K562 (cell line): ENCODE measurements around the gene GATA1. TPM values are rescaled to one million over a fixed set of nuclear protein-coding genes. Genes with fewer than 3 reads are reported as not detected.
"Not testable (repeated sequence)": the region's sequence is repeated elsewhere in the genome, so short reads cannot be mapped to it uniquely, and the experiment has no call there.

Experiments
- ATAC-seq: fragments of 200-7000 bp; cut with Tn5 transposase; 3 replicates; pipeline ENCODE4 v1.9.1; 2020; ENCODE audit warnings: moderate library complexity
- BruUV-seq: library from RNA; stranded (reverse); fragments of 400-500 nt; replicated peaks from 2 replicates; lab custom pipeline; 2021; lab: Mats Ljungman, UMichigan
- CTCF ChIA-PET: fragments of 300-600 bp; formaldehyde crosslinking; extraction: SDS; loops from one replicate; lab custom pipeline; 2021; ENCODE audit warnings: low intra/inter-chr PET ratio; lab: Yijun Ruan, JAX
- POLR2A ChIA-PET: fragments of 300-600, 350-650 bp; sonication (Branson Sonifier 250); formaldehyde crosslinking; extraction: SDS; loops from one replicate; lab custom pipeline; 2021; ENCODE audit warnings: antibody characterized with exemption, inconsistent platforms; lab: Yijun Ruan, JAX
- DNase-seq, 4 experiments: peaks; one replicate each; pipeline versions ENCODE4 v3.0.0 to v3.0.0-alpha.2; 2011 to 2018; ENCODE audit warnings: low spot score in 3 of 4, mixed read lengths in 3 of 4; ENCODE audit errors: extremely low read depth in 1 of 4
- FAIRE-seq: peaks from 2 replicates; lab custom pipeline; 2011; peaks lifted over from hg19 to GRCh38; lab: Jason Lieb, UNC
- H2AFZ ChIP-seq: 2 replicates; pipeline ENCODE4 v1.6.0; 2011; ENCODE audit warnings: low read depth, low read length, control low read depth, inconsistent platforms
- H3K27ac ChIP-seq: fragments of 200-600 bp; 3 replicates; pipeline ENCODE4 v1.8.0; 2011; ENCODE audit warnings: low read depth, mild to moderate bottlenecking, control low read depth, inconsistent platforms, low read length, moderate library complexity, mixed read lengths; ENCODE audit errors: extremely low read depth
- H3K27me3 ChIP-seq, 2 experiments: fragments of 300-600 bp in 1 of 2; 2 replicates in 1 of 2; 3 replicates in 1 of 2; pipeline versions ENCODE4 v1.6.0 to v1.8.0; 2011; ENCODE audit warnings: inconsistent platforms in 2 of 2, low read length in 2 of 2, mild to moderate bottlenecking in 1 of 2, mixed read lengths in 1 of 2, moderate library complexity in 1 of 2; ENCODE audit not compliant: control insufficient read depth in 2 of 2, insufficient read depth in 2 of 2
- H3K36me3 ChIP-seq: fragments of 300-600 bp; 3 replicates; pipeline ENCODE4 v1.8.0; 2011; ENCODE audit warnings: mild to moderate bottlenecking, low read length, inconsistent platforms; ENCODE audit not compliant: control insufficient read depth, insufficient read depth
- H3K4me1 ChIP-seq, 2 experiments: fragments of 200-600 bp in 1 of 2; replicated peaks in 1 of 2; 2 replicates in 1 of 2; 3 replicates in 1 of 2; pipeline versions ENCODE4 v1.5.1 to v1.8.0; 2011; ENCODE audit warnings: inconsistent platforms in 2 of 2, low read length in 2 of 2, mild to moderate bottlenecking in 1 of 2, mixed read lengths in 1 of 2, moderate library complexity in 1 of 2; ENCODE audit not compliant: control insufficient read depth in 2 of 2, insufficient read depth in 2 of 2
- H3K4me2 ChIP-seq: 2 replicates; pipeline ENCODE4 v1.6.1; 2011; ENCODE audit warnings: low read length, control low read depth, inconsistent platforms, mixed read lengths; ENCODE audit not compliant: insufficient read depth
- H3K4me3 ChIP-seq: fragments of 200-600 bp; sonication (generic), shearing (Covaris generic); 2 replicates; pipeline ENCODE4 v1.5.1; 2016; ENCODE audit warnings: control low read depth, inconsistent platforms
- H3K79me2 ChIP-seq: fragments of 200-600 bp; 3 replicates; pipeline ENCODE4 v1.8.0; 2011; ENCODE audit warnings: low read length, inconsistent platforms; ENCODE audit not compliant: control insufficient read depth, insufficient read depth
- H3K9ac ChIP-seq, 2 experiments: 2 replicates each; pipeline versions ENCODE4 v1.6.0 to v1.6.1; 2011; ENCODE audit warnings: low read depth in 2 of 2, low read length in 2 of 2, control low read depth in 1 of 2, inconsistent platforms in 1 of 2, mild to moderate bottlenecking in 1 of 2, mixed read lengths in 1 of 2; ENCODE audit not compliant: insufficient read depth in 1 of 2
- H3K9me1 ChIP-seq: one replicate; pipeline ENCODE4 v1.6.0; 2011; ENCODE audit warnings: inconsistent platforms, mild to moderate bottlenecking, low read length, moderate library complexity; ENCODE audit not compliant: control insufficient read depth, insufficient read depth
- H3K9me3 ChIP-seq: replicated peaks from 2 replicates; pipeline ENCODE4 v1.5.1; 2011; ENCODE audit warnings: low read depth, low read length, inconsistent platforms; ENCODE audit not compliant: control insufficient read depth, insufficient read depth
- H4K20me1 ChIP-seq: replicated peaks from 2 replicates; pipeline ENCODE4 v1.6.1; 2011; ENCODE audit warnings: low read length, inconsistent platforms, mixed read lengths; ENCODE audit not compliant: control insufficient read depth, insufficient read depth
- SNRNP70 ChIP-seq: fragments of 200-400 bp; formaldehyde crosslinking; optimal IDR thresholded peaks from 2 replicates; pipeline ENCODE3; 2017; ENCODE audit warnings: low read depth, low read length
- WGBS: fragments of 100-300 bp; shearing (Covaris generic); methylation state at CpG from one replicate; pipeline ENCODE4 v1.1.6; 2016; ENCODE audit warnings: low coverage, mixed read lengths; ENCODE audit not compliant: insufficient coverage; ENCODE audit errors: missing lambda C conversion rate; 5-methylcytosine and 5-hydroxymethylcytosine counted together
- in situ Hi-C: fragments of 300-500 bp; cut with MboI; formaldehyde crosslinking; loops from 4 replicates; pipeline ENCODE4 v1.15.0; 2018; ENCODE audit warnings: inconsistent platforms, mixed read lengths
- intact Hi-C: fragments of 100-400 bp; cut with micrococcal nuclease; formaldehyde crosslinking; loops from 2 replicates; pipeline ENCODE4 v1.14.2; 2022
- polyA plus RNA-seq, 8 experiments: library from polyadenylated mRNA; depleted of rRNA in 4 of 8; stranded (reverse) in 5 of 8; unstranded in 3 of 8; fragments of >200 nt; fragmentation: Nextera tagmentation in 2 of 8; fragmentation: Illumina TruSeq in 1 of 8; extraction: Ambion mirVana in 2 of 8; extraction: Trizol in 1 of 8; gene quantifications; 2 replicates each; pipeline versions ENCODE4 v1.2.1 to v1.2.3, GENCODE V29; 2011 to 2014; ENCODE audit warnings: inconsistent platforms in 1 of 8, missing spikeins in 1 of 8
- total RNA-seq, 7 experiments: library from RNA; depleted of rRNA in 6 of 7; stranded (reverse); fragments of >200 nt in 6 of 7; fragmentation: Illumina TruSeq in 2 of 7; extraction: Trizol in 2 of 7; gene quantifications; 2 replicates each; pipeline versions ENCODE4 v1.2.1 to v1.2.3, GENCODE V29; 2011 to 2021; ENCODE audit warnings: low replicate concordance in 1 of 7
- TF ChIP-seq, protein P1 (sequence below): fragments of 450-650 bp; IDR thresholded peaks from 2 replicates; pipeline ENCODE4 v1.6.1; 2018; ENCODE audit not compliant: partially characterized antibody

GATA1 gene
- total and polyA plus RNA-seq, 9 of the 15 experiments (the other 6 are each of a cell fraction or from before 2014, with no cell fraction given), result 11.9 to 291 (median 116) TPM

DNA sequence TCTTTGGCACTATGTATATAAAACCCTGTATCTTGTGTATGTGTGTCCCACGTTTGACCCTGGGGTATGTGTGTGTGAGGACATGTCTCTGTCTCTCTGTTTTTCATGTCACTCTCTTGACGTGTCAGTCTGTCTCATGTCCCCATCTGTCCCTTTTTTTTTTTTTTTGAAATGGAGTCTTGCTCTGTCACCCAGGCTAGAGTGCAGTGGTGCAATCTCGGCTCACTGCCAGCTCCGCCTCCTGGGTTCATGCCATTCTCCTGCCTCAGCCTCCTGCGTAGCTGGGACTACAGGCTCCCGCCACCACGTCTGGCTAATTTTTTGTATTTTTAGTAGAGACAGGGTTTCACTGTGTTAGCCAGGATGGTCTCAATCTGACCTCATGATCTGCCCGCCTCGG lies 33.0 kb downstream of the GATA1 start:
- H4K20me1 ChIP-seq, H3K27ac ChIP-seq, CTCF ChIA-PET, DNase-seq, H3K9ac ChIP-seq, H3K9me1 ChIP-seq, H3K4me1 ChIP-seq, H2AFZ ChIP-seq, intact Hi-C loops, ATAC-seq, H3K4me2 ChIP-seq, BruUV-seq, in situ Hi-C loops, H3K4me3 ChIP-seq, FAIRE-seq, H3K79me2 ChIP-seq, H3K9me3 ChIP-seq, H3K27me3 ChIP-seq: not testable (repeated sequence)
- POLR2A ChIA-PET, result interaction anchor here (1.4 kb wide), 1 partner anchor 17 kb away, joined by 3 read pairs; the partner anchor contains the start of gene PCSK1N
- 74% methylated on average over 3 of the region's 9 CpGs for WGBS
- H3K36me3 ChIP-seq, result peaks cover 53% of the 10 kb centered on the region; the same call in 2 of the 3 replicates

DNA sequence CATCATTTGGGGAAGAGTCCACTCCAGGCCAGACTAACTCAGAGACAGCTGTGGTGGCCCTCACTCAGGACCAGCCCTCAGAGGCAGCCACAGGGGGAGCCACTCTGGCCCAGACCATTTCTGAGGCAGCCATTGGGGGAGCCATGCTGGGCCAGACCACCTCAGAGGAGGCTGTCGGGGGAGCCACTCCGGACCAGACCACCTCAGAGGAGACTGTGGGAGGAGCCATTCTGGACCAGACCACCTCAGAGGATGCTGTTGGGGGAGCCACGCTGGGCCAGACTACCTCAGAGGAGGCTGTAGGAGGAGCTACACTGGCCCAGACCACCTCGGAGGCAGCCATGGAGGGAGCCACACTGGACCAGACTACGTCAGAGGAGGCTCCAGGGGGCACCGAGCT lies 36.7 kb downstream of the GATA1 start:
- Histone ChIP-seq H3K9me1 (no peaks in the 10 kb centered on the region), H4K20me1 (no peaks in the 10 kb centered on the region), H3K4me2 (no peak overlapping the region), H3K9me3 (peaks cover 2% of the 10 kb centered on the region; the same call in 1 of the 2 replicates), H3K36me3 (peaks cover 43% of the 10 kb centered on the region; the same call in 2 of the 3 replicates), H3K27me3 (no peaks in the 10 kb centered on the region)
- no peak for FAIRE-seq
- in situ Hi-C loops, result no loop called here
- BruUV-seq, result no TSS peak
- TF ChIP-seq, protein P1, sequence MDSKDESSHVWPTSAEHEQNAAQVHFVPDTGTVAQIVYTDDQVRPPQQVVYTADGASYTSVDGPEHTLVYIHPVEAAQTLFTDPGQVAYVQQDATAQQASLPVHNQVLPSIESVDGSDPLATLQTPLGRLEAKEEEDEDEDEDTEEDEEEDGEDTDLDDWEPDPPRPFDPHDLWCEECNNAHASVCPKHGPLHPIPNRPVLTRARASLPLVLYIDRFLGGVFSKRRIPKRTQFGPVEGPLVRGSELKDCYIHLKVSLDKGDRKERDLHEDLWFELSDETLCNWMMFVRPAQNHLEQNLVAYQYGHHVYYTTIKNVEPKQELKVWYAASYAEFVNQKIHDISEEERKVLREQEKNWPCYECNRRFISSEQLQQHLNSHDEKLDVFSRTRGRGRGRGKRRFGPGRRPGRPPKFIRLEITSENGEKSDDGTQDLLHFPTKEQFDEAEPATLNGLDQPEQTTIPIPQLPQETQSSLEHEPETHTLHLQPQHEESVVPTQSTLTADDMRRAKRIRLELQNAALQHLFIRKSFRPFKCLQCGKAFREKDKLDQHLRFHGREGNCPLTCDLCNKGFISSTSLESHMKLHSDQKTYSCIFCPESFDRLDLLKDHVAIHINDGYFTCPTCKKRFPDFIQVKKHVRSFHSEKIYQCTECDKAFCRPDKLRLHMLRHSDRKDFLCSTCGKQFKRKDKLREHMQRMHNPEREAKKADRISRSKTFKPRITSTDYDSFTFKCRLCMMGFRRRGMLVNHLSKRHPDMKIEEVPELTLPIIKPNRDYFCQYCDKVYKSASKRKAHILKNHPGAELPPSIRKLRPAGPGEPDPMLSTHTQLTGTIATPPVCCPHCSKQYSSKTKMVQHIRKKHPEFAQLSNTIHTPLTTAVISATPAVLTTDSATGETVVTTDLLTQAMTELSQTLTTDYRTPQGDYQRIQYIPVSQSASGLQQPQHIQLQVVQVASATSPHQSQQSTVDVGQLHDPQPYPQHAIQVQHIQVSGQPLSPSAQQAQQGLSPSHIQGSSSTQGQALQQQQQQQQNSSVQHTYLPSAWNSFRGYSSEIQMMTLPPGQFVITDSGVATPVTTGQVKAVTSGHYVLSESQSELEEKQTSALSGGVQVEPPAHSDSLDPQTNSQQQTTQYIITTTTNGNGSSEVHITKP, result peak; percentile 92
- TF ChIP-seq SNRNP70, result no peak
- TF ChIP-seq, all 486 proteins: peak for 1
- Histone ChIP-seq H3K79me2 (no peaks in the 10 kb centered on the region), H3K4me1 (peaks cover 0 to 4% of the 10 kb centered on the region in 2 experiments; a peak in 2 of 5 replicates), H2AFZ (no peak overlapping the region), H3K9ac (no peak overlapping the region; a peak in 1 of 4 replicates), H3K4me3 (no peak overlapping the region), H3K27ac (no peak overlapping the region)
- CTCF ChIA-PET, result no interaction called here
- POLR2A ChIA-PET, result no interaction called here
- ATAC-seq (peak; percentile 71), DNase-seq (peak in 1 of 4 experiments; percentile 36)
- intact Hi-C loops, result no loop called here
- WGBS, result 82% methylated on average over 6 of the region's 6 CpGs
